GM12864 (cell line): Measurements from ENCODE around the gene ESCO1.

Source experiments
- DNase-seq: peaks from one replicate; pipeline ENCODE4 v3.0.0-alpha.2; 2011; ENCODE audit warnings: low read depth
- H3K4me3 ChIP-seq: 2 replicates; pipeline ENCODE4 v1.5.1; 2011; ENCODE audit warnings: mild to moderate bottlenecking, low read depth, low read length, control low read depth
- TF ChIP-seq, protein P1 (sequence below): IDR thresholded peaks from 2 replicates; pipeline ENCODE4 v1.5.1; 2011; ENCODE audit warnings: low read depth, mild to moderate bottlenecking, moderate library complexity, low read length, control low read depth, inconsistent platforms; ENCODE audit errors: missing control alignments

The ESCO1 gene

DNA sequence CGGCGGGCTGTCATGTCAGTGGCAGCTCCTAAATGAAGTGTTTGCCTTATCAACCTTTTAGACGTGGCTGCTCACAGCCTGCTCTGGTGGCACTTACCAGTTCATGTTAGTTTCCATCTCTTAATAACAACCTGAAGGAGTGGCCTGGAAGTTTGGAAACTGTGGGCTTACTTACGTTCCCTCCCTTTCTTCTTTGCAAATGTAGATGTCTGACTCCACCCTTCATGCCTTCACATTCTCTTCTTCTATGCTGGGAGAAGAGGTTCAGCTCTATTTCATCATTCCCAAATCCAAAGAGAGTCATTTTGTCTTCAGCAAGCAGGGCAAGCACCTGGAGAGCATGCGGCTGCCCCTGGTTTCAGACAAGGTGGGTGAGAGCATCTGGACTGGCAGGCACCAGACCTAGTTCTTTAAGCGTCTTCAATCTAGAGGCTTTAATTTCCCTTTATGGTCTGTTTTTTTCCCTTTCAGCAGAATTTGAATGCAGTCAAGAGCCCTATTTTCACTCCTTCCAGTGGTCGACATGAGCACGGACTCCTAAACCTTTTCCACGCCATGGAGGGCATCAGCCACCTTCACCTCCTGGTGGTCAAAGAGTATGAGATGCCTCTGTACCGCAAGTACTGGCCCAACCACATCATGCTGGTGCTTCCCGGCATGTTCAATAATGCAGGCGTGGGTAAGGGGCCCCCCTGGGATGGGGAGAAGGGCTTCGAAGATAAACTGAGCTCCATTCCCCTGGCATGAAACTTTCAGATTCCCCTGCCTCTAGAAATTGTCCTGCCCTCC is 92.4 kb downstream of the ESCO1 start:
- H3K4me3 ChIP-seq = no peak overlapping the region
- no peak for DNase-seq
- TF ChIP-seq, protein P1, sequence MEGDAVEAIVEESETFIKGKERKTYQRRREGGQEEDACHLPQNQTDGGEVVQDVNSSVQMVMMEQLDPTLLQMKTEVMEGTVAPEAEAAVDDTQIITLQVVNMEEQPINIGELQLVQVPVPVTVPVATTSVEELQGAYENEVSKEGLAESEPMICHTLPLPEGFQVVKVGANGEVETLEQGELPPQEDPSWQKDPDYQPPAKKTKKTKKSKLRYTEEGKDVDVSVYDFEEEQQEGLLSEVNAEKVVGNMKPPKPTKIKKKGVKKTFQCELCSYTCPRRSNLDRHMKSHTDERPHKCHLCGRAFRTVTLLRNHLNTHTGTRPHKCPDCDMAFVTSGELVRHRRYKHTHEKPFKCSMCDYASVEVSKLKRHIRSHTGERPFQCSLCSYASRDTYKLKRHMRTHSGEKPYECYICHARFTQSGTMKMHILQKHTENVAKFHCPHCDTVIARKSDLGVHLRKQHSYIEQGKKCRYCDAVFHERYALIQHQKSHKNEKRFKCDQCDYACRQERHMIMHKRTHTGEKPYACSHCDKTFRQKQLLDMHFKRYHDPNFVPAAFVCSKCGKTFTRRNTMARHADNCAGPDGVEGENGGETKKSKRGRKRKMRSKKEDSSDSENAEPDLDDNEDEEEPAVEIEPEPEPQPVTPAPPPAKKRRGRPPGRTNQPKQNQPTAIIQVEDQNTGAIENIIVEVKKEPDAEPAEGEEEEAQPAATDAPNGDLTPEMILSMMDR = no peak

DNA sequence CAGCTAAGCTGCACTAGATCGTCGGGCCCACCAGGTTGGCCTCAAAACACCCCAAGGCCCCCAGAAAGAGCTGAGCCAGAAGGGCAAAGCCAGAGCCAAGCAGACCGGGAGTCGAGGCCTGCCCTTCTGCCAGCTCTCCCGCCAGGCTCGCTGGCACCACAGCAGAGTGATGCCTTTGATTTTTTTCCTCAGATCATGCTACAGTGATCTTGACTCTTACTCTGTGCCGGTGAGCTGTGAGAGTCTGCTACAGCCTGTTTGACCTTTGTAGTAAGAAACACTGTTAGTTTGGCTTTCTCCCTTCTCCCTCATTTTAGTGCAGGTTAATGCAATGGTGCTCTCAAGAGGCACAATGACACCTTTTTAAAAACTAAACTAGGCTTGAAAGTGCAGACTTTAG is 97.8 kb downstream of the ESCO1 start:
- TF ChIP-seq, protein P1 = no peak
- no peak for DNase-seq

DNA sequence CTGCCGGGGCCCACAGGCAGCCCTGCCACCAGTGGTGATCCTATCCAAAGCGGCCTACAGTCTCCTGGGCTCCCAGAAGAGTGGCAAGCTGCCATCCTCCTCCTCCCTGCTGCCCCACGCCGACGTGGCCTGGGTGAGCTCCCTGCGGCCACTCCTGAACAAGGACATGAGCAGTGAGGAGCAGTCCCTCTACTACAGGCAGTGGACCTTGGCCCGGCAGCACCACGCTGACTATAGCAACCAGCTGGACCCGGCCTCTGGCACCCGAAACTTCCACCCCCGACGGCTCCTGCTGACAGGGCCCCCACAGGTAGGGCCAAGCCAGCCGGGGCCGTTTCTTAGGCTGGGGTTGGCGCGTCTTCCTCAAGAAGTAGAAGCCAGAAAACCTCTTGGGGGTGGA is 100.5 kb downstream of the ESCO1 start:
- TF ChIP-seq, protein P1 = no peak
- H3K4me3 ChIP-seq = no peak overlapping the region

More for the DNA sequence above, 97.8 kb downstream of the ESCO1 start:
- H3K4me3 ChIP-seq = no peak overlapping the region

DNA sequence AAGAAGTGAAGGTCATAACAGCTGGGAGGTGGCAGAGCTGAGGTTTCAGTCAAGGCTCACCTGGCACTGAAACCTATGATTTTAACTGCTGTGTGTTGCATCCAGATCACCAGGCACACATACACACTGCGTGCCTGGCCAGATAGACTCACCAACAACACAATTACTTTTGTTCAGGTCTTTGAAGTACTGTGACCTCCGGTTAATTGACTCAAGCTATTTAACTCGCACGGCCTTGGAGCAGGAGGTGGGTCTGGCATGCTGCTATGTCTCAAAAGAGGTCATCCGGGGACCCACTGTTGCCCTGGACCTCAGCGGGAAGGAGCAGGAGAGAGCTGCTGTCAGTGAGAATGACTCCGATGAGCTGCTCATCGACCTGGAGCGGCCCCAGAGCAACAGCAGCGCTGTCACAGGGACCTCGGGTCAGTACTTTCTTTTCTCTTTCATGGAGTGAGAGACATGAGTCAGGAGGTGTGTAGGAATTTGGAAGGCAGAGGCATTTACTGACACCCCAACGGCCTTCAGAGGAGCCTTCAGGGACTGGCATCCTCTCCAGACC is 104.1 kb downstream of the ESCO1 start:
- no peak for DNase-seq
- H3K4me3 ChIP-seq = no peak overlapping the region
- TF ChIP-seq, protein P1 = no peak

More for the DNA sequence above, 100.5 kb downstream of the ESCO1 start:
- DNase-seq = no peak

DNA sequence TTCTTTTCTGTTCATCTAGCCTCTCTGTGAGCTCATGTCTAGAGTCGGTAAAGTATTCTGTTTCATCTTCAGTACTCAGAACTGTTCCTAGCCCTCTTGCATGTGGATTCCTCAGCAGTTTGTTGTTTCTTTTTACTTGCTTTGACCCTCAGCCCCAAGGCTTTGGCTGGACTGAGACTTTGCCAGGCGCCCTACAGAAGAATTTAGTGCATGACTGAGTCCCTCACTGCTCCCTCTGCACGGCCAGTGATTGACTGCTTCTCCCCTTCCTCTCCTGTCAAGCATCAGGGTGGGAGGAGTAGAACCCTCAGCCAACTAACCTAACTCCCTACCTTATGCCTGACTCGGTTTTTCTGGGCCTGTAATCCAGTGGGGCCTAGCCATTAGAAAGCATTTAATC is 109.8 kb downstream of the ESCO1 start:
- H3K4me3 ChIP-seq = no peak overlapping the region
- TF ChIP-seq, protein P1 = no peak
- DNase-seq = no peak

DNA sequence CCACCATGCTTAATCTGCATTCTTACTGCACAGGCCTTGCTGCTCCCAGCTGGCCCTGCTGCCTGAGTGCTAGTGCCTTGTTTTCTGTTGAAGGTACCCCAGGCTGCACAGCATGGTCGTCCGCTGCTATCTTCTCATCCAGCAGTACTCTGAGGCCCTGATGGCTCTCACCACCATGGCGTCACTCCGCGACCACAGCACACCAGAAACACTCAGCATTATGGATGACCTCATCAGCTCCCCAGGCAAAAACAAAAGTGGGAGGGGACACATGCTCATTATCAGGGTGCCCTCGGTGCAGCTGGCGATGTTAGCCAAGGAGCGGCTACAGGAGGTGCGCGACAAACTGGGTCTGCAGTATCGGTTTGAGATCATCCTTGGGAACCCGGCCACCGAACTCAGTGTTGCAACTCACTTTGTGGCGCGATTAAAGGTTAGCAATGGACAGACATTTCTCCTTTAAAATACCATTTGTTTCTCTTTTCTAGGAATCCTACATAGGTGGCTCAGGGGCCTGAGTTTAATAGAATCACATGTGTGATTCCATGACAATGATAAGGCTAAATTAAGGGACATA is 110.5 kb downstream of the ESCO1 start:
- H3K4me3 ChIP-seq = no peak overlapping the region
- no peak for DNase-seq
- TF ChIP-seq, protein P1 = no peak
